Osteoblast (primary cell): ENCODE measurements around the gene LRRC2. TPM values are rescaled to one million over a fixed set of nuclear protein-coding genes. Genes with fewer than 3 reads are reported as not detected.
"Not testable (repeated sequence)": the region's sequence is repeated elsewhere in the genome, so short reads cannot be mapped to it uniquely, and the experiment has no call there.

ENCODE experiments used
- DNase-seq: peaks from one replicate; pipeline ENCODE4 v3.0.0; 2011; ENCODE audit warnings: low spot score, mixed read lengths; ENCODE audit not compliant: insufficient read length; ENCODE audit errors: missing footprints
- H2AFZ ChIP-seq: 2 replicates; pipeline ENCODE4 v1.6.0; 2011; ENCODE audit warnings: mild to moderate bottlenecking, low read length
- H3K27ac ChIP-seq: 2 replicates; pipeline ENCODE4 v1.5.1; 2011; ENCODE audit warnings: mild to moderate bottlenecking, low read depth, low read length, moderate library complexity
- H3K27me3 ChIP-seq: 2 replicates; pipeline ENCODE4 v1.6.0; 2012; ENCODE audit warnings: mild to moderate bottlenecking, control low read depth, inconsistent platforms, low read length, moderate library complexity; ENCODE audit not compliant: insufficient read depth
- H3K36me3 ChIP-seq: 2 replicates; pipeline ENCODE4 v1.5.1; 2011; ENCODE audit warnings: mild to moderate bottlenecking, low read length, control low read depth, moderate library complexity; ENCODE audit not compliant: insufficient read depth
- H3K4me1 ChIP-seq: 2 replicates; pipeline ENCODE4 v1.5.1; 2011; ENCODE audit warnings: mild to moderate bottlenecking, low read length, control low read depth, moderate library complexity; ENCODE audit not compliant: insufficient read depth
- H3K4me2 ChIP-seq: 2 replicates; pipeline ENCODE4 v1.6.0; 2011; ENCODE audit warnings: mild to moderate bottlenecking, low read length; ENCODE audit not compliant: insufficient read depth
- H3K4me3 ChIP-seq: fragments of 200-600 bp; sonication (generic); 3 replicates; pipeline ENCODE4 v1.5.1; 2012; ENCODE audit warnings: mild to moderate bottlenecking, low read length, inconsistent platforms; ENCODE audit not compliant: insufficient read depth
- H3K79me2 ChIP-seq: 2 replicates; pipeline ENCODE4 v1.6.0; 2012; ENCODE audit warnings: mild to moderate bottlenecking, low read length, control low read depth, inconsistent platforms; ENCODE audit not compliant: insufficient read depth
- H3K9me3 ChIP-seq: 2 replicates; pipeline ENCODE4 v1.5.1; 2011; ENCODE audit warnings: low read depth, low read length, control low read depth
- H4K20me1 ChIP-seq: 2 replicates; pipeline ENCODE4 v1.6.0; 2012; ENCODE audit warnings: mild to moderate bottlenecking, low read length, control low read depth; ENCODE audit not compliant: insufficient read depth
- total RNA-seq: library from RNA; depleted of rRNA; stranded (reverse); fragments of >200 nt; gene quantifications from 2 replicates; pipeline ENCODE4 v1.2.3, GENCODE V29; 2012
- TF ChIP-seq, protein P1 (sequence below): IDR thresholded peaks from 2 replicates; pipeline ENCODE4 v1.5.1; 2011; ENCODE audit warnings: mild to moderate bottlenecking, low read depth, low read length, moderate library complexity; ENCODE audit errors: extremely low read depth

The LRRC2 gene
- total RNA-seq, 1 donor, result 5.1 TPM

DNA sequence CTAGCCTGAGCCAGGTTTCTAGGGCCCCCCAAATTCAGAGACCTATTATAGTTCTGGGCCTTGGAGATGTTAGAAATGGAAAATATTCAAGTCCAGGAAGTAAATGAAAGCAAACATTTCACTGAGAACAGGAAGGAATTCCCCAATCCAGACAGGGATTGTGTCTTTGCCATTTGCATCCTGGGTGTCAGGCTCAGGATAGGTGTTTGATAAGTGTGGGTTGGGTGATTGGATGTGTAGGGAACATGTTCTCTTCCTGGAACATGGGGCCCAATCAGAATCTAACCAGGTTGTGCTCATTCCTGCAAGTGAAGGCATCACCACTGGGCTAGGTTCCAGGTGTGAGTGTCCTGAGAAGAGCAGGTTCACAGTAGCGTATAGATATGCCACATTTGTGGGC, 14.6 kb upstream of the LRRC2 start:
- no peak overlapping the region for H3K4me2 ChIP-seq
- no peaks in the 10 kb centered on the region for H3K4me1 ChIP-seq
- no peak overlapping the region for H3K4me3 ChIP-seq
- no peaks in the 10 kb centered on the region for H3K9me3 ChIP-seq
- DNase-seq, result no peak
- H2AFZ ChIP-seq, result no peak overlapping the region
- no peak overlapping the region for H3K27ac ChIP-seq
- H3K36me3 ChIP-seq, result no peaks in the 10 kb centered on the region
- H4K20me1 ChIP-seq, result no peaks in the 10 kb centered on the region
- TF ChIP-seq, protein P1, sequence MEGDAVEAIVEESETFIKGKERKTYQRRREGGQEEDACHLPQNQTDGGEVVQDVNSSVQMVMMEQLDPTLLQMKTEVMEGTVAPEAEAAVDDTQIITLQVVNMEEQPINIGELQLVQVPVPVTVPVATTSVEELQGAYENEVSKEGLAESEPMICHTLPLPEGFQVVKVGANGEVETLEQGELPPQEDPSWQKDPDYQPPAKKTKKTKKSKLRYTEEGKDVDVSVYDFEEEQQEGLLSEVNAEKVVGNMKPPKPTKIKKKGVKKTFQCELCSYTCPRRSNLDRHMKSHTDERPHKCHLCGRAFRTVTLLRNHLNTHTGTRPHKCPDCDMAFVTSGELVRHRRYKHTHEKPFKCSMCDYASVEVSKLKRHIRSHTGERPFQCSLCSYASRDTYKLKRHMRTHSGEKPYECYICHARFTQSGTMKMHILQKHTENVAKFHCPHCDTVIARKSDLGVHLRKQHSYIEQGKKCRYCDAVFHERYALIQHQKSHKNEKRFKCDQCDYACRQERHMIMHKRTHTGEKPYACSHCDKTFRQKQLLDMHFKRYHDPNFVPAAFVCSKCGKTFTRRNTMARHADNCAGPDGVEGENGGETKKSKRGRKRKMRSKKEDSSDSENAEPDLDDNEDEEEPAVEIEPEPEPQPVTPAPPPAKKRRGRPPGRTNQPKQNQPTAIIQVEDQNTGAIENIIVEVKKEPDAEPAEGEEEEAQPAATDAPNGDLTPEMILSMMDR, result no peak
- no peaks in the 10 kb centered on the region for H3K79me2 ChIP-seq
- peaks cover 40% of the 10 kb centered on the region for H3K27me3 ChIP-seq

DNA sequence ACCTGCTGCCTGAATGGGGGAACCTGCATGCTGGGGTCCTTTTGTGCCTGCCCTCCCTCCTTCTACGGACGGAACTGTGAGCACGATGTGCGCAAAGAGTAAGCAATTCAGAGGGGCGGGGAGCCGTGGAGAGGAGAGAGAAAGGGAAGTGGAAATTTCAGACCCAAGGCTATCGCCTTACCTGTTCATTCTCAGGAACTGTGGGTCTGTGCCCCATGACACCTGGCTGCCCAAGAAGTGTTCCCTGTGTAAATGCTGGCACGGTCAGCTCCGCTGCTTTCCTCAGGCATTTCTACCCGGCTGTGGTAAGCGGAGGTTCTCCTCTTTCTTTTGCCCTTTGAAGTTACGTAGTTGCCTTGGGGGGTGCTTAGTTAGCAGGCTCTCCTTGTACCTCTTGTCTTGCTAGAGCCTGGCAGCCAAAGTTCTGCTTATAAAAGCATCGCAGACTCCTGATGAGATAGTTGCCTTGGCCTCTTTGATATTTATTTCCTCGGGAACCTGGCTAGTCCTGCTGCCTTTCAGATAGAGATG, 13.7 kb upstream of the LRRC2 start:
- Histone ChIP-seq H3K9me3 (no peaks in the 10 kb centered on the region), H3K36me3 (no peaks in the 10 kb centered on the region), H3K27ac (no peak overlapping the region), H3K27me3 (peaks cover 42% of the 10 kb centered on the region), H3K79me2 (no peaks in the 10 kb centered on the region), H3K4me3 (no peak overlapping the region), H3K4me2 (no peak overlapping the region), H2AFZ (no peak overlapping the region), H3K4me1 (no peaks in the 10 kb centered on the region), H4K20me1 (no peaks in the 10 kb centered on the region)
- no peak for DNase-seq
- TF ChIP-seq, protein P1, result no peak

DNA sequence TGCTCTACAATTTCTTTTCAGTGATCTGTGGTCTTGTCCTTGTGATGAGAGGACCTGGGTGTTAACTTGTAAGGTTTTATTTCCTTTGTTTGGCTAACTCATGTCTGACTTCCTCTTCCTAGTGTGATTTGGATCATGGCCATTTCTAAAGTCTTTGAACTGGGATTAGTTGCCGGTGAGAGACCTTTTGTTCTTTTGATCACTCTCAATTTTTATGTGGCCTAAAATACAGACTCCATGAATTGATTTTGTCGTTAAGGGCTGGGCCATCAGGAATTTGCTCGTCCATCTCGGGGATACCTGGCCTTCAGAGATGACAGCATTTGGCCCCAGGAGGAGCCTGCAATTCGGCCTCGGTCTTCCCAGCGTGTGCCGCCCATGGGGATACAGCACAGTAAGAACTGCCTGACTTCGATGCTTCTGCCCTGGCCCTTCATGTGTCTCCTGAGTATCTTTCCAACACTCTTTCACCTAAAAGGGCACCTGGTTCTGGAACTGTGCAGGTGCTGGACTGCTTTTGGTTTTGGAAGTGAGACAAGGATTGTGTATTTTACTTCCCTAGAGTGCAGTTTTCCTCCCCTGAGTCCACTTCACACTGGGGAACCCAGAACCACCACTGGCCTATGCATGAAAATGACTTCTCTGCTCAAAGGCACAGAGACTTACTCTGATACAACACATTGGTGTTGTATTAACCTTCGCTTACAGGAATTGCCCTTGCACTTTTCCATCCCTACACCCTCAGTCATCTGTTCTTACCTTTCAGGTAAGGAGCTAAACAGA, 13.1 kb upstream of the LRRC2 start:
- Histone ChIP-seq H2AFZ (no peak overlapping the region), H3K36me3 (no peaks in the 10 kb centered on the region), H3K4me1 (no peaks in the 10 kb centered on the region), H3K4me3 (no peak overlapping the region), H3K79me2 (no peaks in the 10 kb centered on the region), H3K9me3 (no peaks in the 10 kb centered on the region), H4K20me1 (no peaks in the 10 kb centered on the region), H3K27ac (no peak overlapping the region), H3K27me3 (peaks cover 44% of the 10 kb centered on the region), H3K4me2 (no peak overlapping the region)
- TF ChIP-seq, protein P1, result no peak
- DNase-seq, result no peak

DNA sequence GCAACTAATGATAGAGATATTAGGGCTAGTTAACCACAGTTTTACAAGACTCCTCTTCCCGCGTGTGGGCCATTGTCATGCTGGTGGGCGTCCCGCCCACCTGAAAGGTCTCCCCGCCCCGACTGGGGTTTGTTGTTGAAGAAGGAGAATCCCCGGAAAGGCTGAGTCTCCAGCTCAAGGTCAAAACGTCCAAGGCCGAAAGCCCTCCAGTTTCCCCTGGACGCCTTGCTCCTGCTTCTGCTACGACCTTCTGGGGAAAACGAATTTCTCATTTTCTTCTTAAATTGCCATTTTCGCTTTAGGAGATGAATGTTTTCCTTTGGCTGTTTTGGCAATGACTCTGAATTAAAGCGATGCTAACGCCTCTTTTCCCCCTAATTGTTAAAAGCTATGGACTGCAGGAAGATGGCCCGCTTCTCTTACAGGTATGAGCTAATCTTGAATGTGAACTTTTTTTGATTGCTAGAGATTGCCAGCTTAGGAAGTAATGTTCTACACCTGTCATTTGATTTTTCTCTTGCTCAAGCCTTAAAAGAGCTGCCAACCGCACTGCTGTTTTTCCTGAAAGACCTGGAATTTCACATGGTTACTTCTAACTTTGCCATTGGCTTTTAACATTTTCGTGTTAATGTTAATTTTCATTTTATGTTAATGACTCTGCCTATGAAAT, 11.6 kb upstream of the LRRC2 start:
- not testable (repeated sequence) for H3K36me3 ChIP-seq, H3K9me3 ChIP-seq, H3K27ac ChIP-seq, H3K4me2 ChIP-seq, H4K20me1 ChIP-seq, DNase-seq, H3K4me1 ChIP-seq, H3K79me2 ChIP-seq, H3K4me3 ChIP-seq, H2AFZ ChIP-seq
- H3K27me3 ChIP-seq, result peaks cover 43% of the 10 kb centered on the region
